Activated naive CD4-positive, alpha-beta T cell treated with anti-CD3 and anti-CD28 coated beads, Interleukin-2, amount 10 ng/mL, durations not matched to agents 7 days and 5 days (primary cell): ENCODE data around the gene AFAP1L2.
A peak's percentile ranks its signal among the peaks of the same experiment; 100 is the strongest.

ENCODE experiments used
- CTCF ChIA-PET: fragments of 350-600 bp; sonication (Branson Sonifier 250); formaldehyde crosslinking; loops from one replicate; lab custom pipeline; 2021; ENCODE audit warnings: antibody characterized with exemption; lab: Charles Lee
- DNase-seq: peaks from one replicate; pipeline ENCODE4 v3.0.0-alpha.2; 2020
- H3K27ac Mint-ChIP-seq: one replicate; pipeline ENCODE4 v1.8.0; 2021; ENCODE audit warnings: mild to moderate bottlenecking, moderate library complexity, mixed read lengths
- H3K27me3 Mint-ChIP-seq: one replicate; pipeline ENCODE4 v1.8.0; 2021; ENCODE audit warnings: mild to moderate bottlenecking, mixed read lengths
- H3K36me3 Mint-ChIP-seq: one replicate; pipeline ENCODE4 v1.8.0; 2021; ENCODE audit warnings: mixed read lengths
- H3K4me1 Mint-ChIP-seq: one replicate; pipeline ENCODE4 v1.8.0; 2021; ENCODE audit warnings: mixed read lengths
- H3K4me3 Mint-ChIP-seq: one replicate; pipeline ENCODE4 v1.8.0; 2021; ENCODE audit warnings: mild to moderate bottlenecking, moderate library complexity, mixed read lengths
- H3K9me3 Mint-ChIP-seq: one replicate; pipeline ENCODE4 v1.8.0; 2021; ENCODE audit warnings: mixed read lengths

Gene AFAP1L2, protein sequence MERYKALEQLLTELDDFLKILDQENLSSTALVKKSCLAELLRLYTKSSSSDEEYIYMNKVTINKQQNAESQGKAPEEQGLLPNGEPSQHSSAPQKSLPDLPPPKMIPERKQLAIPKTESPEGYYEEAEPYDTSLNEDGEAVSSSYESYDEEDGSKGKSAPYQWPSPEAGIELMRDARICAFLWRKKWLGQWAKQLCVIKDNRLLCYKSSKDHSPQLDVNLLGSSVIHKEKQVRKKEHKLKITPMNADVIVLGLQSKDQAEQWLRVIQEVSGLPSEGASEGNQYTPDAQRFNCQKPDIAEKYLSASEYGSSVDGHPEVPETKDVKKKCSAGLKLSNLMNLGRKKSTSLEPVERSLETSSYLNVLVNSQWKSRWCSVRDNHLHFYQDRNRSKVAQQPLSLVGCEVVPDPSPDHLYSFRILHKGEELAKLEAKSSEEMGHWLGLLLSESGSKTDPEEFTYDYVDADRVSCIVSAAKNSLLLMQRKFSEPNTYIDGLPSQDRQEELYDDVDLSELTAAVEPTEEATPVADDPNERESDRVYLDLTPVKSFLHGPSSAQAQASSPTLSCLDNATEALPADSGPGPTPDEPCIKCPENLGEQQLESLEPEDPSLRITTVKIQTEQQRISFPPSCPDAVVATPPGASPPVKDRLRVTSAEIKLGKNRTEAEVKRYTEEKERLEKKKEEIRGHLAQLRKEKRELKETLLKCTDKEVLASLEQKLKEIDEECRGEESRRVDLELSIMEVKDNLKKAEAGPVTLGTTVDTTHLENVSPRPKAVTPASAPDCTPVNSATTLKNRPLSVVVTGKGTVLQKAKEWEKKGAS

DNA sequence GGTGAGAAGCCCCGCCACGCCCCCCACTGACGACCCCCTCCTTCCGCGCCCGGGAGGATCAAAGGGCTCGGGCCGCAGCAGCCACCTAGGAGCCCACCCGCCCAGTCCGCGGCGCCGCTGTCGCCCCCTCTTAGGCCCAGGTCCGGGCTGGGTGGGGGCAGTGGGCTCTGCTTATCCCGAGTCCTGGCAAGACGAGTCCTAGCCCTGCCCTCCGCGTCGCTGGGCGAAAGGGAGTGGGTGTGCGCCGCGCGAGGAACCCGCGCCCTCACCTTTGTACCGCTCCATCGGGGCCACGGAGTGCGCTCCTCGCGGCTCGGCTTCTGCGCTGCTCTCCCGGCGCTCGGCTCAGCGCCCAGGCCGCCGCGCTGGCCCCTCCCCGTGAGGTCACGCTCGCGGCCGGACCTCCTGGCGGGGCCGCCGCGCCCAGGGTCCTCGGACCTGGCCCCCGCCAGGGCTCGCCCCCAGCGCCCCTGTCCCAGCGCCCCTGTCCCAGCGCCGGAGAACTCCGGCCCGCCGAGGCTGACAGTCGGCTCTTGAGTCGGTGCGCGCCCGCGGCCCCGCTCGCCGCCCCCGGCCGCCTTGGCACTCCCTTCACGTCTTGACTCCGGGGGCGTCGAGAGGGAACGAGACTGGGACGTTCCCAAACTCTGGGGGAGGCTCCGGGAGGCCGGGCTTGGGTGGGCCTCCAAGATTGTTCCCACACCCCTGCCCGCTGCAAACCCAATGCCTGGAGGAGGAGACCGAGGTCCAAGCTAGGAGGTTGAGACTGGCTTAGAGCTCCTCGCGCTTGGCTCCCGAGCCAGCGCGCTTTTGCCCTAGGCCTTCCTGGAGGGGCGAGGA, at the start of gene AFAP1L2:
Gene AFAP1L2 (minus strand): TSS at position 332 of the 840 bp plus-strand sequence. CDS start 47 bp downstream, at position 285.
- H3K27me3 Mint-ChIP-seq = peaks cover 85% of the 10 kb centered on the region
- CTCF ChIA-PET = interaction anchor here (1.1 to 1.9 kb wide), 3 partner anchors 100 to 290 kb away, joined by 4 to 7 read pairs (median 5); no protein-coding TSS in a partner anchor

DNA sequence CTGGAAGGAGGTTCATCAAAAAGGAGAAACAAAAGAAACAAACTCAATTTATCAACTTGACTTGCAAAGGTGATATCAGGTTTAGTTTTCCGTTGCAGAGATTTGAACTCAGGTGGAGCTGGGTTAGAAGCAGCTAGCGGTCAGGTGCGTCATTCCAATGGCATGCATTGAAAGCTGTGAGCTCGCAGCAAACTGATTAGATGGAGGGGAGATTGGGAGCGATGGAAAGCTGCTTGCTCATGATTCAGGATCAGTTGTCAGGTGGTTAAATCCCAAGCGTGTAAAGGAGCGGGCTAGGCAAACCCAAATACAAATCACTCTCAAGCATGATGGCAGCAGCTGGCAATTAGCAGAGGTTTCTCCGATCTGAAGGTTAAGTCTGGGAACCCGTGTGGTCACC, 49.3 kb upstream of the AFAP1L2 start:
- CTCF ChIA-PET = interaction anchor here (1.7 kb wide), 1 partner anchor 10 kb away, joined by 4 read pairs; no protein-coding TSS in a partner anchor
- Mint-ChIP-seq H3K4me1 (peaks cover 3% of the 10 kb centered on the region), H3K27me3 (no peaks in the 10 kb centered on the region), H3K27ac (peak overlapping the region; percentile 34), H3K9me3 (no peaks in the 10 kb centered on the region), H3K4me3 (no peak overlapping the region), H3K36me3 (peaks cover 50% of the 10 kb centered on the region)
- DNase-seq = no peak

More for the DNA sequence above, at the start of gene AFAP1L2:
- no peak within 1 kb of the TSS for H3K4me3 Mint-ChIP-seq
- no peaks in the 10 kb centered on the region for H3K9me3 Mint-ChIP-seq
- H3K27ac Mint-ChIP-seq = no peak within 1 kb of the TSS
- no peak for DNase-seq
- H3K36me3 Mint-ChIP-seq = no peaks in the 10 kb centered on the region
- peaks cover 14% of the 10 kb centered on the region for H3K4me1 Mint-ChIP-seq

DNA sequence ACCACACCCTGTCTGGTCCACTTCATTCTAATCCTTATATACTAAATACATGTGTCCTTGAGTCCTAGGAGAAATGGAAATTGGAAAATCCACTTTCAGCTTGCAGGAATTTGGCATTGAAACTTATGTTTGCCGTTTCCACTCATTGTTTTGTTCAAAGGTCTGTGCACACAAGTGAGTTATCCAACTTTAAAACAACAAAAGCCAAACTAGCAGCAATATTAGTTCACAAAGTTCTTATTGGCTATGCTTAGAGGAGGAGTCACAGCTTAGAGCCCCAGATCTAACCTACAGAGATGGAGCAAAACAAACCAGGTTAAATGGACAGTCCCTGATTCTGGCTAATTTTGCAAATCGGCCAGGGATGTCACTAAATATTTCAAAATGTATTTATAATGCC, 44.6 kb upstream of the AFAP1L2 start:
- peaks cover 57% of the 10 kb centered on the region for H3K36me3 Mint-ChIP-seq
- DNase-seq = no peak
- H3K9me3 Mint-ChIP-seq = no peaks in the 10 kb centered on the region
- no peaks in the 10 kb centered on the region for H3K27me3 Mint-ChIP-seq
- CTCF ChIA-PET = interaction anchor here (0.6 to 1.2 kb wide), 3 partner anchors 9 to 145 kb away, joined by 3 read pairs; no protein-coding TSS in a partner anchor
- peaks cover 3% of the 10 kb centered on the region for H3K4me1 Mint-ChIP-seq
- H3K4me3 Mint-ChIP-seq = no peak overlapping the region
- no peak overlapping the region for H3K27ac Mint-ChIP-seq

DNA sequence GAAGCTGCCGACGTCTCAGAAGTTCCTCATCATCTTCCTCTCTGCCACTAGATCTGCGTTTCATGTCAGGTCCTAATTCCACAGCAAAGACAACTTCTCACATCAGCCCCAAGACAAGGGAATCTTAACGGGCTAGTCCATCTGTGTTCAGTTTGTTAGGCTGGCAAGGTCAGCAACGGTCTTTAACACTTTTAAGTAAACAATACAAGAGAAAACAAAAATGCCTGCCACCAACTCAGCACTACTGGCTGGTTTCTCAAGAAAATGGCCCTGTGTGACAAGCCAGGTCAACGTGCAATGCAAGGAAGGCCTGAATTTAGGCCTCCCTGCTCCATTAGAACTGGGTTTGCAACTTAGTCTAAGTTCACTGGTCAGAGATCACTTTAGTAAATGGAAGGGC, 41.0 kb upstream of the AFAP1L2 start:
- Mint-ChIP-seq H3K4me1 (no peaks in the 10 kb centered on the region), H3K4me3 (no peak overlapping the region), H3K36me3 (peaks cover 57% of the 10 kb centered on the region), H3K27me3 (no peaks in the 10 kb centered on the region), H3K27ac (no peak overlapping the region), H3K9me3 (no peaks in the 10 kb centered on the region)
- CTCF ChIA-PET = no interaction called here
- no peak for DNase-seq

DNA sequence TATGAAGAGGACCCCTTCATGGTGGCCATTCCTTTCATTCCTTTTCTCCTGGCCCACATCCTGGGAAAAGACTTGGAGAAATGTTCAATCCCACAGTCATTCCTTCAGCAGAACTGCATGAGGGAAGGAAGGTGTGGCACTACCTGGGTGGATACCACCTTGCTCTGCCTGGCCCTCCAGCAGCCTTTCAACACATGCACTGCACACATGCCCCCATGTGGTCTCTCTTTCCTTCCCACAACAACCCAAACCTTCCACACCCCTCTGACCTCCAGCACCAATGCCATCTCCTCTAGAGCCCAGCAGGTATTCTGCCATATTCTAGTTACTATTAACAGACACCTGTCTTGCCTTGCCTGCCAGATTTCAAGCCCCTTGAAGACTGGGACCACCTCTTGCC, 40.5 kb upstream of the AFAP1L2 start:
- Mint-ChIP-seq H3K4me1 (no peaks in the 10 kb centered on the region), H3K27ac (no peak overlapping the region), H3K9me3 (no peaks in the 10 kb centered on the region), H3K36me3 (peaks cover 59% of the 10 kb centered on the region), H3K27me3 (no peaks in the 10 kb centered on the region), H3K4me3 (no peak overlapping the region)
- CTCF ChIA-PET = no interaction called here
- DNase-seq = no peak

DNA sequence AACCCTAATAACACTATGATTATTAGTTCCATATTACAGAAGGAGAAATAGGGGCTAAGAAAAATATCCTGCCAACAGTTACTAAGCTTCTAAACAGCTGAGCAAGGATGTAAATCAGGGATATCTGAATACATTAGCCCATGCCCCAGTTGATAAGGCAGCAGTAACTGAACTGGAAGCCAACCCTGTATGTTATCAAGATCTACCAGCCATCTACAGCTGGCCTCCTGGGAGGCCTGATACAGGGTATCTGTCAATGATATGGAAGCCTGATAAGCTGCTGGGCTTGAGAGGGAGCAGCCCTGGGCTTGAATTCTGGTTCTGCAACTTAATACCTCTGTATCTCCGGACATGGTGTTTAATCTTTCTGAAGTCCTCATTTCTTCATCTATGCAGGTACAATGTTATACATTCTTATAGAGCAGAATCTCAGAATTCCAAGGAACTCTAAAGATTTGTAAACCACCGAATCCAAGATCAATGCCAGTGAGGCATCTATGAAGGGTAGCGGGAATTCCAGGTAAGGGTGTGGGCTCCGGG, 37.9 kb upstream of the AFAP1L2 start:
- CTCF ChIA-PET = no interaction called here
- Mint-ChIP-seq H3K4me3 (no peak overlapping the region), H3K9me3 (no peaks in the 10 kb centered on the region), H3K36me3 (peaks cover 69% of the 10 kb centered on the region), H3K27ac (no peak overlapping the region), H3K27me3 (no peaks in the 10 kb centered on the region), H3K4me1 (no peaks in the 10 kb centered on the region)
- no peak for DNase-seq

DNA sequence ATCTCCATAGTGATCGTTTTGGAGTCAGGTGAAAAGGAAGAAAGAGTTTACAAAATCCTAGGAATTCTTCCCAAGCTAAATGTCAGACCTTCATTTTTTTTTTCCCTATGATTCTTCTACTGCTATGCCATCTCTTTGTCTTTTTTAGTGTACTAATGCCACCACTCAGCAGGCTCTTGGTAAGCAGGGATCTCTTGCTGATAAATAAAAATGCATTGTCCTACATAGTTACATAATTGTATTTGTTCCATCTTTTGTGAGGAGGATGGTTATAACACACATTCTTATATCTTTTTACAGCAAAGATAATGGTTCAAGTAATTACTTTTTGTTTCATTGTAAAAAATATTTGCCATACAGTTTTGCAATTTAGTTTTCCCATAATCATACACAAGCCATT, 36.8 kb upstream of the AFAP1L2 start:
- DNase-seq = no peak
- H3K36me3 Mint-ChIP-seq = peaks cover 75% of the 10 kb centered on the region
- no peaks in the 10 kb centered on the region for H3K4me1 Mint-ChIP-seq
- H3K4me3 Mint-ChIP-seq = no peak overlapping the region
- CTCF ChIA-PET = interaction anchor here (1.5 kb wide), 1 partner anchor 137 kb away, joined by 5 read pairs; no protein-coding TSS in a partner anchor
- H3K27me3 Mint-ChIP-seq = no peaks in the 10 kb centered on the region
- H3K9me3 Mint-ChIP-seq = no peaks in the 10 kb centered on the region
- no peak overlapping the region for H3K27ac Mint-ChIP-seq

DNA sequence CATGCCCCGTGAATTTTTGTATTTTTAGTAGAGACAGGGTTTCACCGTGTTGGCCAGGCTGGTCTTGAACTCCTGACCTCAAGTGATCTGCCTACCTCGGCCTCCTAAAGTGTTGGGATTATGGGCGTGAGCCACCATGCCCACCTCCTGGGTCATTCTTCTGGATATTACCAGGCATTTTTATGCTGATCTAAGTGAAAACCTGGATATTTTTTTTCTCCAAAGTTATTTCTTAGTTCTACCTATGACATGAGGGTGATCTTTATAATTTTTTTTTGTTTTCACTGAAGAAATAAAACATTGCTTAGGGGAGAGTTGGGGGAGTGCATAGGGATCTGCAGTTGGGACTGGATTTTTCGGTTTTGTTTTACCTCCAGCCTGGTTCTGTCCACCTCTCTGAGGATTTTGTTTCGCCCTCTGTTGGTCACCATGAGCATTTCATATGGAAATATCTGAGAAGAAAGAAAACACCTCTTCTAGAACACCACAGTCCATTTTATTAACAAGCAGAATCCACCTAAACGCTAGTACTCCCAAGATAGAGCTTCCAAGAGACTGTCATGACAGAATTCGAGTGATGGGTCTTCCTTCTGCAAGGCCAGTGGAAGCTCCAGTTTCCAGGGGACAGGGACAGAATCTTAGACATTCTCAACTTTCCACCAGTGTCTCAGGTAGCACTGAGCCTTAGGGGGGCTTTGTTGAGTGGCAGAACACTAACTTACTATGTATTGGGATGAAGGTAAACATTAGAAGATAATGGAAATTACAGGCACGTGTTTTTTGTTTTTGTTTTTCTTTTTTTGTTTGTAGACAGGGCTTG, 33.4 kb upstream of the AFAP1L2 start:
- peaks cover 73% of the 10 kb centered on the region for H3K36me3 Mint-ChIP-seq
- H3K27ac Mint-ChIP-seq = no peak overlapping the region
- H3K9me3 Mint-ChIP-seq = no peaks in the 10 kb centered on the region
- H3K4me1 Mint-ChIP-seq = no peaks in the 10 kb centered on the region
- DNase-seq = no peak
- no peaks in the 10 kb centered on the region for H3K27me3 Mint-ChIP-seq
- CTCF ChIA-PET = interaction anchor here (0.7 to 1.3 kb wide), 2 partner anchors 23 to 134 kb away, joined by 3 to 10 read pairs; no protein-coding TSS in a partner anchor
- H3K4me3 Mint-ChIP-seq = no peak overlapping the region

DNA sequence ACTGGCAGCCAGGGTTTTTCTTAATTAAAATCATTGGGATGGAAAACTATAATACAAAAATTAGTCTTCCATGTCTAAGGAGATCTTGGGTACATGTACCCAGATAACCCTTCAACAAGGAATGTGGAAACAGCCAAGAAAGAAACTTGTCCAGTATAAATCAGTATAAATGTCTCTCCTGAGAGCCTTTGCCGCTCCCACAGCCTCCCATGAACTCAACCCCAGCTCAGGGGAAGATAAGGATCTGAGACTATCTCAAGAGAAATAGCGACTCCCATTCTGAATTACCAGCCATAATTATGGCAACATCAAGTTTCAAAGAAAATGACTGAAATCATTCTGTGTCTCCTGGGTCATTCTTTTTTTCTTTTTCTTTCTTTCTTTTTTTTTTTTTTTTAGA, 32.6 kb upstream of the AFAP1L2 start:
- CTCF ChIA-PET = interaction anchor here (0.6 kb wide), 1 partner anchor 88 kb away, joined by 3 read pairs; no protein-coding TSS in a partner anchor
- Mint-ChIP-seq H3K36me3 (peaks cover 72% of the 10 kb centered on the region), H3K9me3 (no peaks in the 10 kb centered on the region), H3K4me1 (no peaks in the 10 kb centered on the region), H3K27ac (no peak overlapping the region), H3K4me3 (no peak overlapping the region), H3K27me3 (no peaks in the 10 kb centered on the region)
- no peak for DNase-seq

DNA sequence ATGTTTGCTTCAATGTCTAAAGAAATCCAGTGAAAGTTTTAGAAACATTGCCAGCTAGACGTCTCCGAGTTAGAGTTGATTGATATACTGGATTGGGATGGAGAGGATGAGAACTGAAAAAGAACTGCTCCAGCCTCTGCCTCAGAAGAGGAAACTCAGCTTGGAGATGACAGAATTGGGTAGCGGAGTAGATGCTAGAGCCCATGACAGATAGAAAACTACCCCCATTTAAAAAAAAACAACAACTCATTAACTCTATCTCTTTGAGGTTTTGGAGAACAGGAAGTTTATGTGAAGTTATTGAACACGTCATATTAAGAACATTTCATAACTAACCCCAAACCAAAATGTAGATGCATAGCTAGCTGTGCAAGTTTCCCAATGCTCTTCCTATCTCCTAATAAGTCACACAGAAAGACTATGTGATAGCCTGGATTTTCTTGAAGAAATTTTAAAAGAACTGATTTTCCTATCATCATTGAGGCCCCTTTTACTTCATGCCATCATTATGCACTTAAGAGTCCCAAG, 28.3 kb upstream of the AFAP1L2 start:
- Mint-ChIP-seq H3K27ac (no peak overlapping the region), H3K36me3 (peaks cover 51% of the 10 kb centered on the region), H3K27me3 (no peaks in the 10 kb centered on the region), H3K9me3 (no peaks in the 10 kb centered on the region), H3K4me1 (no peaks in the 10 kb centered on the region), H3K4me3 (no peak overlapping the region)
- CTCF ChIA-PET = interaction anchor here (1.0 kb wide), 1 partner anchor 129 kb away, joined by 4 read pairs; no protein-coding TSS in a partner anchor
- DNase-seq = no peak

DNA sequence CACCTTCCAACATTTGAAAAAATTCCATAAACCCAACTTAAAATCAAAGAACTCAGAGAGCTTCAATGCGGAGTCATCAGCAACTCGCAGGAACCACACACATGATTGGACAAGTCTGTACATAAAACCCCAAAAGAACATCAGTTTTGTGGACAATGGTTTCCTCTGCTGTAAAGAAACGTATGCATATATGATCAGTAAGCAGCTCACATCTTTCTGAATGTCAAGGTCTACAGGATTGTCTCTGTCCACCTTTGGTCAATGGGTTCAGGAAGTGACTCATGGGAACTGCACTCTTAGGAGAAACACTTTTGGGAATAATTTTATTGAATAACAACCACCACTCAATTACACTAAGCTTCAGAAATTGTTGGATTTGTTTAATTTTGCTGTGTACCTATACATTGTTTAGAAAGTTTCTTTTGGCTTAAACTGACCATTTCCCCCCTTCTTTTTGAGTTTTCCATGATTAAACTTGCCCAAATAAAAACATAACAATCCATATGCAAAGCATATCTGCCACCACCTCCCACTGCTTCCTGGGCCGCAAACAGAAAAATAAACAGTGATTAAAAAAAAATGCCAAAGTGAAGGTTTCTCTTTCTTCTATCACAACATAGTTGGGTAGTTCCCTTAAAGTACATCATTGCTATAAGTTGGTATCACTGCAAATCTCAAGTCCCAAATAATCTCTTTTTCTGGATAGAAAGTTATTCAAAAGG, 27.3 kb upstream of the AFAP1L2 start:
- Mint-ChIP-seq H3K27me3 (no peaks in the 10 kb centered on the region), H3K9me3 (no peaks in the 10 kb centered on the region), H3K4me1 (no peaks in the 10 kb centered on the region), H3K36me3 (peaks cover 45% of the 10 kb centered on the region), H3K4me3 (no peak overlapping the region), H3K27ac (no peak overlapping the region)
- DNase-seq = no peak
- CTCF ChIA-PET = interaction anchor here (1.0 kb wide), 1 partner anchor 128 kb away, joined by 4 read pairs; no protein-coding TSS in a partner anchor
